GM19328 (cell line): ENCODE measurements around the gene CRYBA4.

Experiments
- ATAC-seq: cut with Tn5 transposase; IDR thresholded peaks from one replicate; pipeline ENCODE4 v1.9.1; 2021; ENCODE audit warnings: mild to moderate bottlenecking, moderate library complexity; ENCODE audit not compliant: unreplicated experiment

Gene CRYBA4

GRCh38 chr22:26621663-26622062, at the start of gene CRYBA4:
TSS of gene CRYBA4 (plus strand) at chr22:26621963. CDS start at chr22:26622597, 634 bp downstream.
- ATAC-seq = no peak

- no peak for ATAC-seq
Measured at GRCh38 chr22:26573026-26573662, 48.6 kb upstream of the CRYBA4 start.

- ATAC-seq = no peak
Measured at GRCh38 chr22:26574001-26574723, 47.6 kb upstream of the CRYBA4 start.

- no peak for ATAC-seq
Measured at GRCh38 chr22:26576026-26576680, 45.6 kb upstream of the CRYBA4 start.

GRCh38 chr22:26577081-26577480, 44.7 kb upstream of the CRYBA4 start:
- no peak for ATAC-seq

- ATAC-seq = no peak
Measured at GRCh38 chr22:26579331-26579886, 42.4 kb upstream of the CRYBA4 start.

GRCh38 chr22:26580240-26580962, 41.4 kb upstream of the CRYBA4 start:
- no peak for ATAC-seq

GRCh38 chr22:26581026-26581425, 40.7 kb upstream of the CRYBA4 start:
- no peak for ATAC-seq

- ATAC-seq = no peak
Measured at GRCh38 chr22:26581633-26582168, 40.1 kb upstream of the CRYBA4 start.

GRCh38 chr22:26584010-26584409, 37.8 kb upstream of the CRYBA4 start:
- no peak for ATAC-seq

- no peak for ATAC-seq
Measured at GRCh38 chr22:26585104-26585790, 36.5 kb upstream of the CRYBA4 start.

- ATAC-seq = no peak
Measured at GRCh38 chr22:26586556-26587325, 35.0 kb upstream of the CRYBA4 start.

- ATAC-seq = no peak
Measured at GRCh38 chr22:26587991-26588613, 33.7 kb upstream of the CRYBA4 start.

GRCh38 chr22:26588729-26589366, 32.9 kb upstream of the CRYBA4 start:
- no peak for ATAC-seq

- ATAC-seq = peak; percentile 25
Measured at GRCh38 chr22:26589367-26589844, 32.4 kb upstream of the CRYBA4 start.

- peak; percentile 66 for ATAC-seq
Measured at GRCh38 chr22:26589845-26590736, 31.7 kb upstream of the CRYBA4 start, which contains the start of gene TPST2. TSS of gene TPST2 (minus strand) at chr22:26590132. CDS start at chr22:26541630, 48,502 bp downstream.

GRCh38 chr22:26592421-26592891, 29.3 kb upstream of the CRYBA4 start:
- ATAC-seq = no peak
